HG03025 (cell line): ENCODE measurements around the gene IFIT3.
"Not testable (repeated sequence)": the region's sequence is repeated elsewhere in the genome, so short reads cannot be mapped to it uniquely, and the experiment has no call there.

Experiments
- ATAC-seq: cut with Tn5 transposase; IDR thresholded peaks from one replicate; pipeline ENCODE4 v1.9.1; 2021; ENCODE audit warnings: mild to moderate bottlenecking, moderate library complexity; ENCODE audit not compliant: unreplicated experiment, low FRiP score

The IFIT3 gene

DNA sequence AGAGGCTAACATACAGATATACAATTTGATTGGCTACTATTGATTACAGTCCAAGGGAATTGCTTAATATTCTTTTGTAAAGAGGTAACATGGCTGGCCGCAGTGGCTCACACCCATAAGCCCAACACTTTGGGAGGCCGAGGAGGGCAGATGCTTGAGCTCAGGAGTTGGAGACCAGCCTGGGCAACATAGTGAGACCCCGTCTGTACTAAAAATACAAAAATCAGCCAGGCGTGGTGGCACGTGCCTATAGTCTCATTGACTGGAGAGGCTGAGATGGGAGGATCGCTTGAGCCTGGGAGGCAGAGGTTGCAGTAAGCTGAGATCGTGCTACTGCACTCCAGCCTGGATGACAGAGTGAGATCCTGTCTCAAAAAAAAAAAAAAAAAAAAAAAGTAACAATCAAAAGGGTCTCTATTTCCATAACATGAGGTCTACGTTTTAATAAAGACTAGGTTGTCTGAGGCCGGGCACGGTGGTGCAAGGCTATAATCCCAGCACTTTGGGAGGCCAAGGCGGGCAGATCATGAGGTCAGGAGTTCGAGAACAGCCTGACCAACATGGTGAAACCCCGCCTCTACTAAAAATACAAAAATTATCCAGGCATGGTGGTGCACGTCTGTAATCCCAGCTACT, 3.8 kb downstream of the IFIT3 start:
- ATAC-seq: not testable (repeated sequence)

DNA sequence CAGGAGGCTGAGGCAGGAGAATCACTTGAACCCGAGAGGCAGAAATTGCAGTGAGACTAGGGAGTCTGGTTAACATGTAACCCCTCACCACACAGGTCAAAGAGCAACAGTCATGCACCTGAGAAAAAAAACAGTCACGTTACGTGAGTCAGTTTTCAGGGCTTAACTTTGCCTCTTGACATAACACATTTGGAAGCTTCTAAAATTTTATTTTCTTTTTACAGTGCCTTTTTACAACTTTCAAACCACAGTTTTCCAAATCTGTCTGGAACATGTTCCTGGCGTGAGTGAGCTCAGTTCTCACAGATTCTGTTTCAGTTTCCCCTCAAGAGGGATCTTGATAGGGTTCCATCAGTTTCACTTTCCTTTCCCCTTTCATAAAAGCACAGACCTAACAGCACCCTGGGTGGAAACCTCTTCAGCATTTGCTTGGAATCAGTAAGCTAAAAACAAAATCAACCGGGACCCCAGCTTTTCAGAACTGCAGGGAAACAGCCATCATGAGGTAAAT, 4.4 kb downstream of the IFIT3 start:
- no peak for ATAC-seq

GRCh38 chr10:89335226-89335625, 7.4 kb downstream of the IFIT3 start:
- no peak for ATAC-seq

- ATAC-seq: no peak
Observed at GRCh38 chr10:89336241-89336640, 8.4 kb downstream of the IFIT3 start.

GRCh38 chr10:89337484-89337883, 9.7 kb downstream of the IFIT3 start:
- ATAC-seq: no peak

DNA sequence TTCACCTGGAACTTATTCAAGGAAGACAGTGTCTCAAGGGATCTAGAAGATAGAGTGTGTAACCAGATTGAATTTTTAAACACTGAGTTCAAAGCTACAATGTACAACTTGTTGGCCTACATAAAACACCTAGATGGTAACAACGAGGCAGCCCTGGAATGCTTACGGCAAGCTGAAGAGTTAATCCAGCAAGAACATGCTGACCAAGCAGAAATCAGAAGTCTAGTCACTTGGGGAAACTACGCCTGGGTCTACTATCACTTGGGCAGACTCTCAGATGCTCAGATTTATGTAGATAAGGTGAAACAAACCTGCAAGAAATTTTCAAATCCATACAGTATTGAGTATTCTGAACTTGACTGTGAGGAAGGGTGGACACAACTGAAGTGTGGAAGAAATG, 10.9 kb downstream of the IFIT3 start:
- no peak for ATAC-seq

DNA sequence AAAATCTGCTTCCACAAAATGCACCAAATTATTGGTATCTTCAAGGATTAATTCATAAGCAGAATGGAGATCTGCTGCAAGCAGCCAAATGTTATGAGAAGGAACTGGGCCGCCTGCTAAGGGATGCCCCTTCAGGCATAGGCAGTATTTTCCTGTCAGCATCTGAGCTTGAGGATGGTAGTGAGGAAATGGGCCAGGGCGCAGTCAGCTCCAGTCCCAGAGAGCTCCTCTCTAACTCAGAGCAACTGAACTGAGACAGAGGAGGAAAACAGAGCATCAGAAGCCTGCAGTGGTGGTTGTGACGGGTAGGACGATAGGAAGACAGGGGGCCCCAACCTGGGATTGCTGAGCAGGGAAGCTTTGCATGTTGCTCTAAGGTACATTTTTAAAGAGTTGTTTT, 12.1 kb downstream of the IFIT3 start:
- no peak for ATAC-seq

GRCh38 chr10:89341649-89342048, 13.9 kb downstream of the IFIT3 start:
- no peak for ATAC-seq

- no peak for ATAC-seq
Observed at GRCh38 chr10:89342206-89342958, 14.6 kb downstream of the IFIT3 start.

DNA sequence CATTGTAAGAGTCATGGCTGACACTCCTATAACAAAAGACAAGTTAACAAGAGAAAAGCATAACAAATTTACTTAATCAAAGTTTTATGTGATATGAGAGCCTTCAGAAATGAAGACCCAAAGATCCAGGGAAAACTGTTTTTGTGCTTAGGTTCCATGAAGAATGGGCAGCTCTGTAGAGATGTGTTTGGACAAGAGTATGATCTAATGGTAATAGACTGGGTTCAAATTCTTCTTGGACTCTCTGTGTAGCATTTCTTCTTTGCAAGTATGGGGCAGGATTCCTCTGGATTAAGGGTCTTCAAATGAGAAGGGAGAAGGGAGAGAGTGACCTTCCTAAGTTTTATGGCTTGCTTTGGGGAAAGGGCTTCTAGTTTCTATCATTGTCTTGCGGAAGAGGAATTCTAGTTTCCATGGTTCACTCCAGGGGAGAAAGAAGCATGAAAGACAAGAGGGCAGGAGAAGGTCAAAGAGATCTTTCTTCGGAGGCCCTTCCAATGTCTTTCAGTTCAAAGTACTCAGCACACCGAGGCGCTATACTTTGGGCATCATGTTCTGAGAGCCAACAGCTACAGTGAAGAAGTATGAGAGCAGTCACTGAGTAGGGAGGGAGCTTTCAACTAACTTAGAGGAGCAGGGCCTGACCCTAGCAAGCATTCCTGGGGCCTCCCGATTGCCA, 15.4 kb downstream of the IFIT3 start:
- no peak for ATAC-seq

DNA sequence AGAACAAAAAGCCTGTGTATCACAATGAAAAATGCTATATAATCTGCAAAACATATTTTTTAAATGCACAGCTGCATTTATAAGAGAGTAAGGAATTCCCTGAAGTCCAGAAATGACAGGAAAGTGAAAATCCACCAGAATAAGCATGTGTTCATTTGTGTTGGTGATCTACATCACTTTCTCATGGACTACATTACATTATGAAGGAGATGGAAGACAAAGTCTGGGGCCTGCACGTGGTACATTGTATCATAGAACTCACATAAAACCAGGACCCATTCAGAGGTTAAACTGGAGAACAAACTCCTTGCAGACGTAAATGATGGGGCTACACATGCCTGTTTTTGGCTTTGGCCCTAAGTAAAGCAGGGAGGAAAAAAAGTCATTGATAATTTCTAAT, 16.4 kb downstream of the IFIT3 start:
- no peak for ATAC-seq

GRCh38 chr10:89345367-89346000, 17.7 kb downstream of the IFIT3 start:
- no peak for ATAC-seq

- ATAC-seq: no peak
Observed at GRCh38 chr10:89346405-89347254, 18.8 kb downstream of the IFIT3 start.

DNA sequence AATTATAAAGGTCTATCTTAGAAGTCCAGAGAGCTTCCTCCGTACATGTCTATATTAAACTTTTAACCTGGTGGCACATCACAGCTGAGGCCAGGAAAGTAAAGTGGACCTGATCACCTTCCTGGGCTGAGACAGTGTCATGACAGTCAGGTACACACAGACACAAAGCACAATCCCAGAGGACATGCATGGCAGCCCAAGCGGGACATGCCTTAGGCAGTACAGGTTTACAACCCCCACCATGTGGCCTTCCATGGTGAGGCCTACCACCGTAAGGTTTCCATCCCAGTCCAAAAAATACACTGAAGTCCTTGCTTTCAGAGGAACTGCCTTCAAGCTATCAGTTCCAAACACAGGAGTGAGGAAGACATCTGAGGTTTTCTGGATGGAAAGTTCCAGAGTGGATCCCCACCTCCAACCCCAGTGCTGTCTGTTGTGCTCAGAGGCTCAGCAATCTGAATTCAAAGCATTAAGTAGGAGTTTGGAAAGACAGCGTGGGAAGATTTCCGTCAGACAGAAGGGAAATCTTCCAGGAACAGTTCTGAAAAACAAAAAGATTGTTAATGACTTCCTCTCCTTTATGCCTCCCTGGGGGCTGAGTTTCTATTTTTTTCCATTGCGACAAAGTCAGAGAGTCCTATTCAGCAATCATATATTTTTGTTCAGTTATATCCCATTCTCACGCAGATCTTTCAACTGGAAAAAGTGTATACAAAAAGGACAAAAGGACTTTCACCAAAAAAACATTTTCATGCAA, 20.1 kb downstream of the IFIT3 start:
- no peak for ATAC-seq

DNA sequence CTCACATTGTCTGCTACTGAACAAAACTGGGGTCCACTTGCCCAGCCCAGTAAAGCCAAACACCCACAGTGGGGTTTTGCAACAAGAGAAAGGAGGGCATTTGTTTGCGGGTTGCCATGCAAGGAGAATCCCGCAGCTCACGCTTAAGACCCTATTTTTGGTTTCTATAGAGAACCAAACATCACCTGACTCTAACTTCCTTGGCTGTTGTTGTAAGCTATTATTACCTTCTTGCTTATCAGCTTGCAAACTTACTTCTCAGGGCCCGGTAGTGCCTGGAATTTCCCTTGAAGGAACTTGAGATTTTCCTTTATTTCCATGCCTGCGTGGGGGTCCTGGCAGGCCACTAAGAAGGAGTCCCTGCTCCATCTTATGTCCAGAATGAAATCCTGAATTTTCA, 20.7 kb downstream of the IFIT3 start:
- ATAC-seq: no peak

- ATAC-seq: no peak
Observed at GRCh38 chr10:89348975-89349374, 21.2 kb downstream of the IFIT3 start.

DNA sequence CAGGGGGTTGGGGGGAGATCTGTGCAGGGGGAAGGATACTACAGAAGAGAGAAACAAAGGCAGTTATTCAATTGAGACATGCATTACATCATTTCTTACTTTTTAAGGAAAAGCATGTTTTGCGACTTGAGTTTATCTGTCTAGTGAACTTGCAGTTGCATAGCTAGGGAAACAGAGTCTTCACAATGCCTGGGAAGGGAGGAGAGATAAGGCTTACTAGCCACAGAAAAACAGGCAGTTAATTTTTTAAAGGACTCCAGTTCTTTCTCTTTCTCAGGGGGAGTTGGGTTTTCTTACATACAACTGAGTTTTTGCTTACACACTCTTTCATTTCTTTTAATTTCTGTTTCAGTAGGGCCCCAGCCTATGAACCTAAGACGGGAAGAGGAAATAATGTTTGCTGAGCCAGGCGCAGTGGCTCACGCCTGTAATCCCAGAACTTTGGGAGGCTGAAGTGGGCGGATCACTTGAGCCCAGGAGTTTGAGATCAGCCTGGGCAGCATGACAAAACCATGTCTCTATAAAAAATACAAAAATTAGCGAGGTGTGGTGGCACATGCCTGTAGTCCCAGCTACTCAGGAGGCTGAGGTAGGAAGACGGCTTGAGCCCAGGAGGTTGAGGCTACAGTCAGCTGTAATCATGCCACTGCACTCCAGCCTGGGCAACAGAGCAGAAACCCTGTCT, 23.0 kb downstream of the IFIT3 start:
- ATAC-seq: not testable (repeated sequence)

GRCh38 chr10:89351412-89351779, 23.6 kb downstream of the IFIT3 start:
- peak; percentile 78 for ATAC-seq
